ENCODE measurements around the gene MUC15. TPM values are rescaled to one million over a fixed set of nuclear protein-coding genes. Genes with fewer than 3 reads are reported as not detected.
"Not testable (repeated sequence)": the region's sequence is repeated elsewhere in the genome, so short reads cannot be mapped to it uniquely, and the experiment has no call there.

Gene MUC15
- total and polyA plus RNA-seq, 2 of the 8 experiments (the other 6 are each of a cell fraction or from before 2014, with no cell fraction given): not detected

- TF ChIP-seq ATF2 (IDR thresholded peaks at IDR 0.05; ENCODE audit: low read length) (no peak), USF2 (IDR thresholded peaks at IDR 0.05; ENCODE audit: low read length) (no peak), SP1 (IDR thresholded peaks at IDR 0.05; ENCODE audit: low read depth, low read length) (no peak), RFX5 (IDR thresholded peaks at IDR 0.05; ENCODE audit: borderline replicate concordance, low read depth, low read length) (no peak)
These were observed 25.8 kb upstream of the MUC15 start (continued) for GRCh38 chr11:26597899-26598298.

GRCh38 chr11:26597049-26597689, 25.1 kb upstream of the MUC15 start:
- CTCF ChIA-PET (ENCODE audit: partially characterized antibody); H4K8ac ChIP-seq (ENCODE audit: extremely low read depth, insufficient read depth, low read length): not testable (repeated sequence)

More at GRCh38 chr11:26597049-26597689, 25.1 kb upstream of the MUC15 start:
- H2AK5ac ChIP-seq (ENCODE audit: low read depth, low read length); H3K4me3 ChIP-seq (ENCODE audit: extremely low read depth in 1 of 4, insufficient read depth in 2 of 4, low read depth in 3 of 4, low read length in 4 of 4); H3K4ac ChIP-seq (replicated peaks; ENCODE audit: insufficient read length, low read depth, low read length); H2BK5ac ChIP-seq (ENCODE audit: low read depth, low read length); H2BK15ac ChIP-seq (ENCODE audit: low read length); H3K27ac ChIP-seq (ENCODE audit: low read depth, low read length); H2AFZ ChIP-seq (ENCODE audit: low read length); DNase-seq (ENCODE audit: low read depth in 1 of 2, low spot score in 2 of 2); H3K9me3 ChIP-seq (ENCODE audit: insufficient read depth in 2 of 2, low read depth in 1 of 2, low read length in 1 of 2); H3K9ac ChIP-seq (replicated peaks in 1 of 4; ENCODE audit: extremely low read depth in 1 of 4, low read depth in 3 of 4, low read length in 3 of 4); H3K23me2 ChIP-seq (ENCODE audit: low read depth, low read length); H3K27me3 ChIP-seq (replicated peaks in 1 of 4; ENCODE audit: control insufficient read depth in 3 of 4, extremely low read depth in 1 of 4, insufficient read depth in 3 of 4, low read length in 3 of 4); H3K4me2 ChIP-seq (ENCODE audit: insufficient read depth in 1 of 2, low read depth in 2 of 2, low read length in 2 of 2); H3K79me1 ChIP-seq (ENCODE audit: low read depth, low read length); H4K20me1 ChIP-seq (replicated peaks in 1 of 2; ENCODE audit: control insufficient read depth in 1 of 2, insufficient read depth in 2 of 2, low read length in 2 of 2); H2BK120ac ChIP-seq (replicated peaks; ENCODE audit: low read depth, low read length); H2BK20ac ChIP-seq (ENCODE audit: low read length); H3K79me2 ChIP-seq (ENCODE audit: control insufficient read depth in 1 of 2, insufficient read depth in 2 of 2, low read length in 2 of 2); FAIRE-seq; H3K56ac ChIP-seq (replicated peaks; ENCODE audit: insufficient read length, low read depth, low read length); H3K23ac ChIP-seq (ENCODE audit: insufficient read length); H3K4me1 ChIP-seq (replicated peaks in 1 of 4; ENCODE audit: control insufficient read depth in 3 of 4, insufficient read depth in 4 of 4, low read length in 3 of 4); H3K36me3 ChIP-seq (ENCODE audit: control insufficient read depth in 2 of 4, insufficient read depth in 4 of 4, low read length in 3 of 4); H2BK12ac ChIP-seq (ENCODE audit: low read depth, low read length); H3K14ac ChIP-seq (ENCODE audit: insufficient read length); H4K5ac ChIP-seq (ENCODE audit: insufficient read length, low read depth, low read length); H4K91ac ChIP-seq (replicated peaks; ENCODE audit: insufficient read length, low read length); H3K18ac ChIP-seq (ENCODE audit: extremely low read depth, low read length): not testable (repeated sequence)
- POLR2A ChIA-PET (ENCODE audit: partially characterized antibody): interaction anchor here (0.6 kb wide), 1 partner anchor 890 kb away, joined by 3 read pairs; no protein-coding TSS in a partner anchor
- WGBS, 2 experiments (ENCODE audit: extremely low coverage in 1 of 2, insufficient coverage in 1 of 2, insufficient read length in 1 of 2, insufficient replicate concordance in 2 of 2, low coverage in 1 of 2, low lambda C conversion rate in 2 of 2, missing lambda C conversion rate in 1 of 2): 96% methylated on average over 20 of the region's 20 CpGs; no CpG with 5 or more reads in 1 of the 2 experiments
